ENCODE results near the gene ARL13A.
"Not testable (repeated sequence)": the region's sequence is repeated elsewhere in the genome, so short reads cannot be mapped to it uniquely, and the experiment has no call there.

GRCh38 chrX:100981498-100981845 is 12.0 kb downstream of the ARL13A start:
- not testable (repeated sequence) for TF ChIP-seq CBX8 (IDR thresholded peaks at IDR 0.05; ENCODE audit: borderline replicate concordance, low read depth, low read length); CTCF (IDR thresholded peaks at IDR 0.05; ENCODE audit: control extremely low read depth in 1 of 3, insufficient read depth in 1 of 3, low read depth in 1 of 3, low read length in 3 of 3); GABPA (IDR thresholded peaks at IDR 0.05; ENCODE audit: borderline replicate concordance, insufficient read depth, low read length); CHD1 (IDR thresholded peaks at IDR 0.05; ENCODE audit: low read depth, low read length); TBP (IDR thresholded peaks at IDR 0.05; ENCODE audit: low read depth, low read length); POLR2AphosphoS5 (IDR thresholded peaks at IDR 0.05; ENCODE audit: low read depth, low read length); MAFK (IDR thresholded peaks at IDR 0.05; ENCODE audit: low read depth, low read length); FOSL1 (IDR thresholded peaks at IDR 0.05; ENCODE audit: insufficient read depth, low read depth, low read length); KDM1A (IDR thresholded peaks at IDR 0.05; ENCODE audit: borderline replicate concordance, low read length); PHF8 (conservative IDR thresholded peaks at IDR 0.05; ENCODE audit: low read depth, low read length)

Data from H1 (cell line).